ENCODE results near the gene CREB3.

Gene CREB3

DNA sequence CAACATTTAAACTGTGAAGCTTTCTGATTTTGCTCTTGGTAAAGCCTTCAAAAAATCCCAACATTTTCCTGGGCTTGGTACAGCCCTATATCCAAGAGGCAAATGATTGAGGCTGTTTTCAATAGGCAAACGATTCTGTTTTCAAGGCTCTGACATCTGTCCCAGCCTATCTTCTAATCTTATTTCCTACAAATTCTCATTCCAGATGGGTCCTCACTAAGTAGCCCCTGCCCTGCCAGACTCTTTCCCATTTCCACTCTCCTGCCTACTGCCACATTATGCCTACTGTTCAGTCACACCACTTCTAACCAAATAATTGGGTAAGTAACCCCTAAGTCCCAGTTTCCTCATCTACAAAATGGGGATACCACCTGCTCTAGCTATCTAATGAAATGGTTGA lies 13.1 kb downstream of the CREB3 start:
- no peaks in the 10 kb centered on the region for H3K27me3 ChIP-seq (ENCODE audit: low read length)
- H3K36me3 ChIP-seq (ENCODE audit: low read length) = peaks cover 10% of the 10 kb centered on the region; the same call in 1 of the 2 replicates
- peaks cover 36% of the 10 kb centered on the region for H3K79me2 ChIP-seq (ENCODE audit: insufficient read depth, low read length)
- TF ChIP-seq, protein P1, sequence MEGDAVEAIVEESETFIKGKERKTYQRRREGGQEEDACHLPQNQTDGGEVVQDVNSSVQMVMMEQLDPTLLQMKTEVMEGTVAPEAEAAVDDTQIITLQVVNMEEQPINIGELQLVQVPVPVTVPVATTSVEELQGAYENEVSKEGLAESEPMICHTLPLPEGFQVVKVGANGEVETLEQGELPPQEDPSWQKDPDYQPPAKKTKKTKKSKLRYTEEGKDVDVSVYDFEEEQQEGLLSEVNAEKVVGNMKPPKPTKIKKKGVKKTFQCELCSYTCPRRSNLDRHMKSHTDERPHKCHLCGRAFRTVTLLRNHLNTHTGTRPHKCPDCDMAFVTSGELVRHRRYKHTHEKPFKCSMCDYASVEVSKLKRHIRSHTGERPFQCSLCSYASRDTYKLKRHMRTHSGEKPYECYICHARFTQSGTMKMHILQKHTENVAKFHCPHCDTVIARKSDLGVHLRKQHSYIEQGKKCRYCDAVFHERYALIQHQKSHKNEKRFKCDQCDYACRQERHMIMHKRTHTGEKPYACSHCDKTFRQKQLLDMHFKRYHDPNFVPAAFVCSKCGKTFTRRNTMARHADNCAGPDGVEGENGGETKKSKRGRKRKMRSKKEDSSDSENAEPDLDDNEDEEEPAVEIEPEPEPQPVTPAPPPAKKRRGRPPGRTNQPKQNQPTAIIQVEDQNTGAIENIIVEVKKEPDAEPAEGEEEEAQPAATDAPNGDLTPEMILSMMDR (IDR thresholded peaks at IDR 0.05; ENCODE audit: insufficient read depth, low read length, poor library complexity, severe bottlenecking) = no peak
- TF ChIP-seq EZH2phosphoT487 (conservative IDR thresholded peaks at IDR 0.05; ENCODE audit: low read length) = no peak
- no peaks in the 10 kb centered on the region for H3K9me3 ChIP-seq (ENCODE audit: insufficient read depth, low read length)
- H3K4me2 ChIP-seq (ENCODE audit: low read depth, low read length, poor library complexity, severe bottlenecking) = peak overlapping the region; percentile 67
- no peak overlapping the region for H3K9ac ChIP-seq (ENCODE audit: low read length)
- no peaks in the 10 kb centered on the region for H3K9me2 ChIP-seq (replicated peaks; ENCODE audit: insufficient read depth, low read length)
- H3K4me3 ChIP-seq (ENCODE audit: insufficient read depth, low read length, poor library complexity, severe bottlenecking) = no peak overlapping the region
- H2AFZ ChIP-seq (ENCODE audit: low read depth, low read length, severe bottlenecking) = no peak overlapping the region
- H3F3A ChIP-seq (ENCODE audit: insufficient read depth) = no peaks in the 10 kb centered on the region
- peaks cover 8% of the 10 kb centered on the region; the same call in 1 of the 2 replicates for H4K20me1 ChIP-seq (ENCODE audit: low read depth, low read length)
- H3K27ac ChIP-seq (ENCODE audit: low read depth, low read length) = no peak overlapping the region

DNA sequence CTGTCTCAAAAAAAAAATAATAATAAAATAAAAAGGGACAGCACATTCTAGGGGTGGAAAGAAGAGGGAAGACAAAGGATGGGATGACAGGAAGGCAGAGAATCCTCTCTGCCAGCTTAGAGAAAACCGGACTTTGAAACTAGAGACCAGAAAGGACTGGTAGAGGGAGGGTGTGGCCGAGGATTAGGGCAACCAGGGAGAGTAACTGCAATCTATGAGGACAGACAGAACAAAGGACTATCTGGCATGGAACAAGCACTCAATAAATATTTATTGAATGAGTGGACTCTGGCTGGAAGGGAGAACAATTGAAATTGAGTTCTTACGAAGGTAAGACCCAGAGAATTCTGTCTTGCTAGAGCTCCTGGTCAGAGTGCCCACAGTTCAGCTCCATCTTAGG lies 14.1 kb downstream of the CREB3 start:
- Histone ChIP-seq H3K9me3 (ENCODE audit: insufficient read depth, low read length) (no peaks in the 10 kb centered on the region), H3K9me2 (replicated peaks; ENCODE audit: insufficient read depth, low read length) (no peaks in the 10 kb centered on the region), H3K4me3 (ENCODE audit: insufficient read depth, low read length, poor library complexity, severe bottlenecking) (peak overlapping the region; percentile 77), H2AFZ (ENCODE audit: low read depth, low read length, severe bottlenecking) (no peak overlapping the region), H3K9ac (ENCODE audit: low read length) (peak overlapping the region; percentile 78; the same call in 1 of the 2 replicates), H3K36me3 (ENCODE audit: low read length) (peaks cover 10% of the 10 kb centered on the region; the same call in 1 of the 2 replicates), H3K4me2 (ENCODE audit: low read depth, low read length, poor library complexity, severe bottlenecking) (peak overlapping the region; percentile 67), H3K27ac (ENCODE audit: low read depth, low read length) (no peak overlapping the region), H3K79me2 (ENCODE audit: insufficient read depth, low read length) (peaks cover 36% of the 10 kb centered on the region), H3F3A (ENCODE audit: insufficient read depth) (no peaks in the 10 kb centered on the region), H4K20me1 (ENCODE audit: low read depth, low read length) (peaks cover 8% of the 10 kb centered on the region; the same call in 1 of the 2 replicates), H3K27me3 (ENCODE audit: low read length) (no peaks in the 10 kb centered on the region)
- TF ChIP-seq, protein P1 (IDR thresholded peaks at IDR 0.05; ENCODE audit: insufficient read depth, low read length, poor library complexity, severe bottlenecking) = no peak
- no peak for TF ChIP-seq EZH2phosphoT487 (conservative IDR thresholded peaks at IDR 0.05; ENCODE audit: low read length)

DNA sequence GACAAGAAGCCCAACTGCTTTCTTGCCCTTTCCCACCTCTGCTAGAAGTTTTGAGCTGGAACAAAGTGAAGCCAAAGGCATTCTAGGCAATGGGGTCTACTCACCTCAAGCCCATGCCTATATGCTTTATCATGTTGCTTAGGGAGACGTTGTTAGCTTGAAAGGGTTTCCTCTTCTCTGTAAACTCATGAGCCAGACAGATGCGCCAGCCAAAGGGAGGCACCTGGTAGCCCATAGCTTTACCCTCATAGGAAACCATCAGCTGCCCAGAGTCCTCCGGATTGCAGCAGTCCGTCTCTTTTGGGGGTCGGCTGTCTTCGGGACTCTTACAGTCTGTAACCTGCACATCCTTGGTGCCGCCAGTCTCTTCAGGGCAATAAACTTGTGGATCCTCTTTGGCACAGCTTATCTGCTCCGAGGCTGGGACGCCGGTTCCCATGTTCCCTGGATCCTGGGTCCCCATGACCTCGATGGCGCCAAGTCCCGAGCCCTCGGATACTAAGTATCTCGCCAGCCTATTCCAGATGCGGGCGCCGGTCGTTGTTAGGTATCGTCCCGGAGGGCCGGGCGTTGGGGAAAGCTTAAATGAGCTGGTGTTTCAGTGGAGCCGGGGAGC lies 15.9 kb downstream of the CREB3 start:
- Histone ChIP-seq H3K27me3 (ENCODE audit: low read length) (no peaks in the 10 kb centered on the region), H3K4me3 (ENCODE audit: insufficient read depth, low read length, poor library complexity, severe bottlenecking) (peak overlapping the region; percentile 77), H4K20me1 (ENCODE audit: low read depth, low read length) (peaks cover 8% of the 10 kb centered on the region; the same call in 1 of the 2 replicates), H3K9me2 (replicated peaks; ENCODE audit: insufficient read depth, low read length) (no peaks in the 10 kb centered on the region), H3F3A (ENCODE audit: insufficient read depth) (no peaks in the 10 kb centered on the region), H2AFZ (ENCODE audit: low read depth, low read length, severe bottlenecking) (peak overlapping the region; percentile 68), H3K9me3 (ENCODE audit: insufficient read depth, low read length) (no peaks in the 10 kb centered on the region), H3K36me3 (ENCODE audit: low read length) (peaks cover under 1% of the 10 kb centered on the region; the same call in 1 of the 2 replicates), H3K27ac (ENCODE audit: low read depth, low read length) (peak overlapping the region; percentile 62), H3K9ac (ENCODE audit: low read length) (peak overlapping the region; percentile 78), H3K79me2 (ENCODE audit: insufficient read depth, low read length) (peaks cover 36% of the 10 kb centered on the region), H3K4me2 (ENCODE audit: low read depth, low read length, poor library complexity, severe bottlenecking) (peak overlapping the region; percentile 67)
- TF ChIP-seq, protein P1 (IDR thresholded peaks at IDR 0.05; ENCODE audit: insufficient read depth, low read length, poor library complexity, severe bottlenecking) = no peak
- TF ChIP-seq EZH2phosphoT487 (conservative IDR thresholded peaks at IDR 0.05; ENCODE audit: low read length) = no peak

Measured in SU-DHL-6 (cell line).